ENCODE measurements around the gene GFAP. TPM values are rescaled to one million over a fixed set of nuclear protein-coding genes. Genes with fewer than 3 reads are reported as not detected.
A peak's percentile ranks its signal among the peaks of the same experiment; 100 is the strongest.

GFAP gene
- total RNA-seq, 4 donors from 2014 or later, result 0.33 to 2.3 (median 2.0) TPM; not detected in 1

- DNase-seq, result peak; percentile 74
- no peaks in the 10 kb centered on the region for H3K9me3 ChIP-seq
- H3K27ac ChIP-seq, result no peak overlapping the region
- 20 to 43% methylated on average over 9 to 25 of the region's 56 CpGs for WGBS, 2 donors
- H3K4me1 ChIP-seq, result peaks cover 2 to 34% of the 10 kb centered on the region in 2 donors
- TF ChIP-seq POLR2A (IDR thresholded peaks at IDR 0.05), result no peak
- TF ChIP-seq, protein P1, sequence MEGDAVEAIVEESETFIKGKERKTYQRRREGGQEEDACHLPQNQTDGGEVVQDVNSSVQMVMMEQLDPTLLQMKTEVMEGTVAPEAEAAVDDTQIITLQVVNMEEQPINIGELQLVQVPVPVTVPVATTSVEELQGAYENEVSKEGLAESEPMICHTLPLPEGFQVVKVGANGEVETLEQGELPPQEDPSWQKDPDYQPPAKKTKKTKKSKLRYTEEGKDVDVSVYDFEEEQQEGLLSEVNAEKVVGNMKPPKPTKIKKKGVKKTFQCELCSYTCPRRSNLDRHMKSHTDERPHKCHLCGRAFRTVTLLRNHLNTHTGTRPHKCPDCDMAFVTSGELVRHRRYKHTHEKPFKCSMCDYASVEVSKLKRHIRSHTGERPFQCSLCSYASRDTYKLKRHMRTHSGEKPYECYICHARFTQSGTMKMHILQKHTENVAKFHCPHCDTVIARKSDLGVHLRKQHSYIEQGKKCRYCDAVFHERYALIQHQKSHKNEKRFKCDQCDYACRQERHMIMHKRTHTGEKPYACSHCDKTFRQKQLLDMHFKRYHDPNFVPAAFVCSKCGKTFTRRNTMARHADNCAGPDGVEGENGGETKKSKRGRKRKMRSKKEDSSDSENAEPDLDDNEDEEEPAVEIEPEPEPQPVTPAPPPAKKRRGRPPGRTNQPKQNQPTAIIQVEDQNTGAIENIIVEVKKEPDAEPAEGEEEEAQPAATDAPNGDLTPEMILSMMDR (IDR thresholded peaks at IDR 0.05), result peak in 4 of 6 experiments; percentile 35 to 56 (median 46)
- intact Hi-C loops (cut with DNase I), result no loop called here
- peak overlapping the region in 1 of 3 donors; percentile 9 for H3K4me3 ChIP-seq (replicated peaks in 1 of 3)
- no peaks in the 10 kb centered on the region for H3K36me3 ChIP-seq
- no peaks in the 10 kb centered on the region for H3K27me3 ChIP-seq
Observed at GRCh38 chr17:44911133-44912001, 3.9 kb downstream of the GFAP start.

- no peak for DNase-seq
- H3K4me3 ChIP-seq (replicated peaks in 1 of 3), result no peak overlapping the region
- no peaks in the 10 kb centered on the region for H3K36me3 ChIP-seq
Observed at GRCh38 chr17:44910231-44911106, 4.8 kb downstream of the GFAP start.

DNA sequence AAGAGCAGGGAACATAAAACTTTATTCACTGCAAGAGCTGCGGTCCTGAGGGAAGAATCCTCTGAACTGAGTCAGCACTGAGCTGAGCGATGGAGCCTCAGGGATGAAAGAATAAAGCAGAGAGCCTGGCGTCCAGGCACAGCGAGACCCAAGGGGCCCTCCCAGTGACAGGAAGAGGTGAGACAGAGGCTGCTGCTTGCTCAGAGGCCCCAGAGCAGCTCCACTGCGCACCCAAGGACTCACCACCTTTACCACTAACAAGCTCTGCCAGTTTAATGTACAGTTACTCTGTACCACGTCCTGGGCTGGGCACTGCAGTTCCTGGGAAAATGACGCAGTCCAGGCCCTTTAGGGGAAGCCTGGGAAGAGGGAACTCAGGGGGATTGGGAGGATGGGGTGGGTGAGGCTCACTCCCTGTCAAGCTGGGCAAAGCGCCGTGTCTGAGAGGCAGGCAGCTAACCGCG is 5.6 kb downstream of the GFAP start:
- Histone ChIP-seq H3K27ac (no peak overlapping the region), H3K4me1 (peaks cover 0 to 17% of the 10 kb centered on the region in 2 donors), H3K36me3 (no peaks in the 10 kb centered on the region), H3K9me3 (no peaks in the 10 kb centered on the region), H3K4me3 (replicated peaks in 1 of 3) (no peak overlapping the region), H3K27me3 (no peaks in the 10 kb centered on the region)
- intact Hi-C loops (cut with DNase I), result no loop called here
- 74 to 78% methylated on average over 10 to 11 of the region's 11 CpGs for WGBS, 2 donors
- DNase-seq, result no peak
- no peak for TF ChIP-seq POLR2A (IDR thresholded peaks at IDR 0.05)
- TF ChIP-seq, protein P1 (IDR thresholded peaks at IDR 0.05), result no peak

More at GRCh38 chr17:44910231-44911106, 4.8 kb downstream of the GFAP start:
- H3K27ac ChIP-seq, result no peak overlapping the region
- H3K9me3 ChIP-seq, result no peaks in the 10 kb centered on the region
- 83 to 87% methylated on average over 13 of the region's 13 CpGs for WGBS, 2 donors
- H3K4me1 ChIP-seq, result peaks cover 0 to 25% of the 10 kb centered on the region in 2 donors
- no peak for TF ChIP-seq POLR2A (IDR thresholded peaks at IDR 0.05)
- TF ChIP-seq, protein P1 (IDR thresholded peaks at IDR 0.05), result no peak
- H3K27me3 ChIP-seq, result no peaks in the 10 kb centered on the region
- intact Hi-C loops (cut with DNase I), result no loop called here

DNA sequence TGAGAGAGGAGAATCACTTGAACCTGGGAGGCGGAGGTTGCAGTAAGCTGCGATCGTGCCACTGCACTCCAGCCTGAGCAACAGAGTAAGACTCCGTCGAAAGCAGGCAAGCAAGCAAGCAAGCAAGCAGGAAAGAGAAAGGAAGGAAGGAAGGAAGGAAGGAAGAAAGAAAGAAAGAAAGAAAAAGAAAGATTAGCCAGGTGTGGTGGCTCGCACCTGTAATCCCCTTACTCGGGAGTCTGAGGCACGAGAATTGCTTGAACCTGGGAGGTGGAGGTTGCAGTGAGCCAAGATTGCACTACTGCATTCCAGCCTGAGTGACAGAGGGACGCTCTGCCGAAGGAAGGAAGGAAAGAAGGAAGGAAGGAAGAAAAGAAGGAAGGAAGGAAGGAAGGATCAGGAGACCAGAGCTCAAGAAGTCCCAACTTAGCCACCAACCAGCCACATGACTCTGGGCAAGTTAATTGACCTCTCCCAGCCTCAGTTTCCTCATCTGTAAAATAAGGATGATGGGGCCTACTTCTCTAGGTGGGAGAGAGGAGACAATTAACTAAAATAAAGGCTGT is 6.5 kb downstream of the GFAP start:
- intact Hi-C loops (cut with DNase I), result no loop called here
- Histone ChIP-seq H3K9me3 (no peaks in the 10 kb centered on the region), H3K4me1 (peaks cover 0 to 10% of the 10 kb centered on the region in 2 donors), H3K27ac (no peak overlapping the region), H3K4me3 (replicated peaks in 1 of 3) (no peak overlapping the region), H3K27me3 (no peaks in the 10 kb centered on the region), H3K36me3 (no peaks in the 10 kb centered on the region)
- no peak for DNase-seq
- TF ChIP-seq, protein P1 (IDR thresholded peaks at IDR 0.05), result no peak
- TF ChIP-seq POLR2A (IDR thresholded peaks at IDR 0.05), result no peak
- 82 to 86% methylated on average over 10 of the region's 10 CpGs for WGBS, 2 donors
